Lower leg skin (tissue), 4 donors: ENCODE data around the gene SNX25. TPM values are rescaled to one million over a fixed set of nuclear protein-coding genes. Genes with fewer than 3 reads are reported as not detected.
"Not testable (repeated sequence)": the region's sequence is repeated elsewhere in the genome, so short reads cannot be mapped to it uniquely, and the experiment has no call there.

Source experiments
- DNase-seq, 2 donors: peaks; one replicate each; pipeline ENCODE4 v3.0.0-alpha.2; 2019; ENCODE audit warnings: low spot score in 2 of 2
- H3K4me3 ChIP-seq: fragments of 200-600 bp; sonication (generic); 2 replicates; pipeline ENCODE4 v1.5.1; 2017; ENCODE audit warnings: mild to moderate bottlenecking, low read depth; ENCODE audit not compliant: poor library complexity, severe bottlenecking
- CTCF ChIP-seq, 3 donors: fragments of 450-650 bp; IDR thresholded peaks; one replicate each; pipeline ENCODE4 v1.5.1; 2016; ENCODE audit warnings: antibody characterized with exemption in 3 of 3, mild to moderate bottlenecking in 3 of 3, moderate library complexity in 2 of 3
- POLR2A ChIP-seq, 2 donors: fragments of 450-650 bp; IDR thresholded peaks; one replicate each; pipeline ENCODE4 v1.6.1; 2016 to 2017; ENCODE audit warnings: antibody characterized with exemption in 2 of 2, mild to moderate bottlenecking in 1 of 2, moderate library complexity in 1 of 2
- WGBS, 2 donors: methylation state at CpG; one replicate each; pipeline ENCODE4 v1.1.5; 2018; 5-methylcytosine and 5-hydroxymethylcytosine counted together
- intact Hi-C: fragments of 100-400 bp; cut with DNase I; formaldehyde crosslinking; loops from one replicate; pipeline ENCODE4 v1.15.0; 2023; ENCODE audit warnings: low total_unique reads
- total RNA-seq, 4 donors: library from RNA; depleted of rRNA; stranded (reverse); fragments of >200 nt; gene quantifications; one replicate each; pipeline ENCODE4 v1.1.0, GENCODE V29; 2016

SNX25 gene
- total RNA-seq, 4 donors from 2014 or later, result 13.4 to 18.3 (median 15.6) TPM

DNA sequence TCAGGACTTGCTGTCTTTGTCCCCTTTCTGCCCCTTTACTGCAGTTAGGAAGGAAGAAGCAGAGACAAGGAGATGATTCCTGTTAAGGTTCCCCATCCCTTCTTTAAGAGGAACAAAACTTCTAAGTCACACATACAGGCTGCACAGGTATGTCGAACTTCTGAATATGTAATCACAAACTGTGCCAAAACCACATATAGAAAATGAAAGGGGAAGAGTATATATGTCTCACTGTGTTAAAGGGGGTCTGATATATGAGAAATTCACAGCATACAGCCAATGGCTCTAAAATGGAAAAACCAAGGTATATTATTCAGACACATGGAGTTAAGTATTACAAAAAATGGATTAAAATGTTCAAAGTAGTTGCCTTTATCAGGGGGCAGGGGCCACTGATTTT, 17.3 kb upstream of the SNX25 start:
- WGBS, 2 donors, result 63 to 71% methylated on average over 1 of the region's 1 CpG
- DNase-seq, result no peak
- H3K4me3 ChIP-seq, result no peak overlapping the region
- intact Hi-C loops, result no loop called here
- TF ChIP-seq POLR2A (IDR thresholded peaks at IDR 0.05), result no peak
- no peak for TF ChIP-seq CTCF (IDR thresholded peaks at IDR 0.05)

- no peak for DNase-seq
- TF ChIP-seq CTCF (IDR thresholded peaks at IDR 0.05) (no peak), POLR2A (IDR thresholded peaks at IDR 0.05) (no peak)
- H3K4me3 ChIP-seq, result no peak overlapping the region
- intact Hi-C loops, result no loop called here
- 73 to 74% methylated on average over 9 of the region's 9 CpGs for WGBS, 2 donors
These were observed 14.2 kb upstream of the SNX25 start for GRCh38 chr4:185194924-185195888.

DNA sequence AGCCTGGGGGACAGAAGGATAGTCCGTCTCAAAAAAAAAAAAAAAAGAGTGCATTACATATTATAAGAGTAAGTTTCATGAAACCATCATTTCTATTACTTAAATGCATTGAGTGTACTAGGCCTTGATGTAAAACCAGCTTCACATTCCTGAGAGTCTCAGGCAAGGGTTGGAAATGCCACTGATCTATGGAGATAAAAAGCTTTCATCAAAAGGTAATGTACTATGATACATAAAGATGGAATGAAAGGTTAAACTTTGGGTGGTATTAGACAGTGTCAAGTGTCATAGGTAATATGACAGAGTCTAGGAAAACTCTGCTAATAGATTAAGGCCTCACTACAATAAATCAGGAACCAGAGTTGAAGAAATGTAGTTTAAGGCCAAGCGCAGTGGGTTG, 13.0 kb upstream of the SNX25 start:
- no peak overlapping the region for H3K4me3 ChIP-seq
- no peak for DNase-seq
- WGBS, 2 donors, result 91 to 98% methylated on average over 2 of the region's 2 CpGs
- TF ChIP-seq POLR2A (IDR thresholded peaks at IDR 0.05), result no peak
- TF ChIP-seq CTCF (IDR thresholded peaks at IDR 0.05), result no peak
- intact Hi-C loops, result no loop called here

- H3K4me3 ChIP-seq, DNase-seq, intact Hi-C loops: not testable (repeated sequence)
- WGBS, 2 donors, result 92 to 98% methylated on average over 4 of the region's 4 CpGs
These were observed 11.2 kb upstream of the SNX25 start for GRCh38 chr4:185198189-185198588.

DNA sequence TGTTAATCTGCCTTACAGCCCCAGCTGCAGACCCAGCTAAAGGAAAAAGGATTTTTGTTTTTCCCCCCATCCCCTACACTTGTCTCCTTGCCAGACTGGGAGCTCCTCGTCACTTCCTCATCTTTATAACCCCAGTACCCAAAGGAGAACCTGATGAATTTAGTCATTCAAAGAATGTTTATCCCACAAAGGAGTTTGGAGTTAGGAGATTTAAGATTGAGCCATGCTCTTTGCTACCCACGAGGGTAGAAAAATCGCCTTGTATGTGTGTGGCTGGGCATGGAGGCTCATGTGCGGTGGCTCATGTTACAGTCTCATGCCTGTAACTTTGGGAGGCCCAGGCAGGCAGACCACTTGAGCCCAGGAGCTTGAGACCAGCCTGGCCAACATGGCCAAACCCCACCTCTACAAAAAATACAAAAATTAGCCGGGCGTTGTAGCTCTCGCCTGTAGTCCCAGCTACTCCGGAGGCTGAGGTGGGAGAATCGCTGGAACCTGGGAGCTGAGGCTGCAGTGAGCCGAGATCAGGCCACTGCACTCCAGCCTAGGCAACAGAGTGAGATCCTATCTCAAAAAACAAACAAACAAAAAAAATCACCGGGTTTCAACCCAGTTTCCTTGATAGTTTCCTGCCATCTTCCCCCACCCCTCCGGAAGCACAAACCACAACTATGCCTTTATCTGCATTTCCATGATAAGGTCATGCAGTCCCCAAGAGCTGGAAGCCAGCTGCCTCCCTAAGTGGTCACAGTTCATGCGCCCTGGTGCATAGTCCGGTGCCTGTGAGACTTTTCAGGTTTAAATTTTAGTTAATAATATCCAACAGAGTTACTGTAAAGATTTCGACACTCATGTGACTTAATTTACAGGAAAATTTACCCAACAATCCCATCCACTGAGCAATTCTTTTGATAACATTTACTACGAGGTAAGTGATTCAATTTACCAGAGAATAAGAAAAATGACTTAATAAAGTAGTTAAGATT, 7.1 kb upstream of the SNX25 start:
- no peak overlapping the region for H3K4me3 ChIP-seq
- WGBS, 2 donors, result 62 to 67% methylated on average over 16 of the region's 16 CpGs
- intact Hi-C loops, result no loop called here
- DNase-seq, result no peak
- TF ChIP-seq POLR2A (IDR thresholded peaks at IDR 0.05) (no peak), CTCF (IDR thresholded peaks at IDR 0.05) (no peak)
